CD8-positive, alpha-beta memory T cell (primary cell): ENCODE results near the gene YLPM1. TPM values are rescaled to one million over a fixed set of nuclear protein-coding genes. Genes with fewer than 3 reads are reported as not detected.

ENCODE experiments used
- CTCF ChIA-PET: fragments of 350-600 bp; sonication (Branson Sonifier 250); formaldehyde crosslinking; loops from one replicate; lab custom pipeline; 2021; ENCODE audit warnings: antibody characterized with exemption; lab: Charles Lee
- POLR2A ChIA-PET: fragments of 350-600 bp; sonication (Branson Sonifier 250); formaldehyde crosslinking; loops from one replicate; lab custom pipeline; 2021; ENCODE audit warnings: antibody characterized with exemption; lab: Charles Lee
- DNase-seq, 5 donors: peaks; one replicate each; pipeline versions ENCODE4 v3.0.0 to v3.0.0-alpha.2; 2020 to 2022; ENCODE audit warnings: mixed read lengths in 1 of 5
- H3K27ac ChIP-seq: one replicate; pipeline ENCODE4 v1.7.0; 2013; ENCODE audit warnings: low read depth, mild to moderate bottlenecking, low read length, moderate library complexity
- H3K27me3 ChIP-seq: 2 replicates; pipeline ENCODE4 v1.7.0; 2013; ENCODE audit warnings: low read length, mild to moderate bottlenecking; ENCODE audit not compliant: insufficient read depth, poor library complexity, severe bottlenecking
- H3K36me3 ChIP-seq: 2 replicates; pipeline ENCODE4 v1.7.0; 2013; ENCODE audit warnings: mild to moderate bottlenecking, low read length, moderate library complexity; ENCODE audit not compliant: insufficient read depth
- H3K4me1 ChIP-seq: 2 replicates; pipeline ENCODE4 v1.7.0; 2013; ENCODE audit warnings: mild to moderate bottlenecking, low read length, moderate library complexity; ENCODE audit not compliant: insufficient read depth
- H3K4me3 ChIP-seq: 2 replicates; pipeline ENCODE4 v1.7.0; 2013; ENCODE audit warnings: mild to moderate bottlenecking, low read length
- H3K9me3 ChIP-seq: 2 replicates; pipeline ENCODE4 v1.7.0; 2013; ENCODE audit warnings: mild to moderate bottlenecking, low read length
- H3K27ac Mint-ChIP-seq, 8 donors: one replicate each; pipeline ENCODE4 v1.8.0; 2020 to 2021; ENCODE audit warnings: mixed read lengths in 8 of 8, mild to moderate bottlenecking in 6 of 8, inconsistent platforms in 3 of 8, moderate library complexity in 3 of 8
- H3K27me3 Mint-ChIP-seq, 2 donors: one replicate each; pipeline ENCODE4 v1.8.0; 2020 to 2021; ENCODE audit warnings: mixed read lengths in 2 of 2, mild to moderate bottlenecking in 1 of 2, moderate library complexity in 1 of 2
- H3K36me3 Mint-ChIP-seq, 3 donors: one replicate each; pipeline ENCODE4 v1.8.0; 2020 to 2021; ENCODE audit warnings: mixed read lengths in 3 of 3, inconsistent platforms in 1 of 3, mild to moderate bottlenecking in 1 of 3
- H3K4me1 Mint-ChIP-seq, 3 donors: one replicate each; pipeline ENCODE4 v1.8.0; 2020 to 2021; ENCODE audit warnings: mixed read lengths in 3 of 3, inconsistent platforms in 1 of 3, mild to moderate bottlenecking in 1 of 3
- H3K4me3 Mint-ChIP-seq, 7 donors: one replicate each; pipeline ENCODE4 v1.8.0; 2020 to 2021; ENCODE audit warnings: mixed read lengths in 7 of 7, mild to moderate bottlenecking in 6 of 7, moderate library complexity in 4 of 7, inconsistent platforms in 2 of 7
- H3K9me3 Mint-ChIP-seq, 5 donors: one replicate each; pipeline ENCODE4 v1.8.0; 2020 to 2022; ENCODE audit warnings: mixed read lengths in 5 of 5, mild to moderate bottlenecking in 3 of 5, moderate library complexity in 2 of 5, inconsistent platforms in 1 of 5
- polyA plus RNA-seq: library from polyadenylated mRNA; unstranded; fragments of 300-500 nt; fragmentation: Illumina TruSeq; gene quantifications from one replicate; pipeline ENCODE4 v1.2.3, GENCODE V29; 2021
- total RNA-seq, 2 experiments: library from RNA; stranded (reverse); gene quantifications; one replicate each; pipeline ENCODE4 v1.2.3, GENCODE V29; 2021

YLPM1 gene
- total and polyA plus RNA-seq, 3 experiments from 2014 or later = 16.9 to 53.8 (median 52.2) TPM

DNA sequence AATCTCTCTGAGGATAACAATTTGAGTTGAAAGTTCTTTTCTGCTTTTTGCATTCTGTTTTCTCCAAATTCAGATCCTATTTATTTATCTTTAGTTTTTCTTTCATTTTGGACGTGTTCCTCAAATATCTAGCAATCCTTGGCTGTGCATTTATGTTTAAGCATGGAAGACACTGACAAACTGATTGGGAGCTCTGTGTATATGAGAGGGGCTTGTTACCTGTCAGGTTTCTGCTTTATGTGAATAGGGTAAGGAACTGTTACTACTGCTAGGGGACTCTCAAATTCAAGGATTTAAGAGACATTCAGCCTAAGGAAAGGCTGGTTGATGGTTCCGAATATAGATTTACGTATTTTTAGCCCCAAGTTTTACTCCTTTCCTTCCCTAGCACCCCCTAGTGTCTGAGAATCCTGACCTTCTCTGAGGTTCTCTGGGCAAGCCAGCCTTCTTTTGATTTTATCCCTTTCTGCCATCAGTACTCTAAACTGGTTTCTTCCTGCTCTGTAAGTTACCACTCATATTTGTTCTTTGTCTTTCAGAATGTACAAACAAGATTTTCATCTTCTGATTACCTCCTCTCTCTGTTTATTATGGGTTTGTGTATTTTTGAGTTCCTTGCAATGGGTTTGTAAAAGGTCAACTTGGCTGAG, 30.5 kb downstream of the YLPM1 start:
- Mint-ChIP-seq H3K36me3 (peaks cover 0 to 51% (median 17%) of the 10 kb centered on the region in 3 donors), H3K9me3 (peaks cover 0 to 4% (median 0%) of the 10 kb centered on the region in 5 donors), H3K4me3 (peak overlapping the region; percentile 1 to 83 (median 70)), H3K4me1 (peaks cover 42 to 69% (median 55%) of the 10 kb centered on the region in 3 donors), H3K27me3 (no peaks in the 10 kb centered on the region), H3K27ac (peak overlapping the region in 7 of 8 donors; percentile 2 to 85 (median 64))
- ChIA-PET POLR2A (no interaction called here), CTCF (interaction anchor here (0.9 kb wide), 1 partner anchor 185 kb away, joined by 3 read pairs; no protein-coding TSS in a partner anchor)
- Histone ChIP-seq H3K9me3 (no peaks in the 10 kb centered on the region), H3K4me1 (peaks cover 31% of the 10 kb centered on the region), H3K27me3 (no peaks in the 10 kb centered on the region), H3K36me3 (peaks cover 9% of the 10 kb centered on the region), H3K4me3 (peak overlapping the region; percentile 39), H3K27ac (no peak overlapping the region)
- peak in 1 of 5 donors; percentile 52 for DNase-seq

GRCh38 chr14:74794947-74795346, 31.8 kb downstream of the YLPM1 start:
- peaks cover 4 to 56% (median 22%) of the 10 kb centered on the region in 3 donors for H3K36me3 Mint-ChIP-seq
- CTCF ChIA-PET = interaction anchor here (0.9 kb wide), 1 partner anchor 186 kb away, joined by 3 read pairs; no protein-coding TSS in a partner anchor

DNA sequence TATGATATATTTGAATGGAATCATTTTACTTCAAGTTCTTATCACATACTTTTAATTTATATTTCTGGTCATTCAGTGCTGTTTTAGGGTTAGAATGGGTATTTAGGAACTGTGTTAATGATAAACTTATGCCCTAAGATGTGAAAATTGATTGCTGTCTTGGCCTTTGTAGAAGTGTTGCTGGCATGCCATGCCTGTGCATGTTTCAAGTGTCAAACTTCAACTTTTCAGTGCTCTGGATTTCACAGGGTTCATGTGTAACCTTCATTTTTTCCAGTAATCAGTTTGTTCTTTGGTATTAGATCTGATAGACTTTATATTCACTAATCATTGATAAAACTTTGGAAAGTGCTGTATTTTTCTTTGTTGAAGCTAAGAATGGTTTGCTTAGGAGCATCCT, 36.6 kb downstream of the YLPM1 start:
- Histone ChIP-seq H3K9me3 (no peaks in the 10 kb centered on the region), H3K4me1 (no peaks in the 10 kb centered on the region), H3K4me3 (no peak overlapping the region), H3K36me3 (peaks cover 26% of the 10 kb centered on the region), H3K27me3 (no peaks in the 10 kb centered on the region), H3K27ac (no peak overlapping the region)
- CTCF ChIA-PET = interaction anchor here (1.2 kb wide), 1 partner anchor 50 kb away, joined by 3 read pairs; no protein-coding TSS in a partner anchor
- Mint-ChIP-seq H3K27ac (peak overlapping the region in 1 of 8 donors; percentile 14), H3K4me1 (peaks cover 26 to 48% (median 38%) of the 10 kb centered on the region in 3 donors), H3K4me3 (no peak overlapping the region), H3K9me3 (no peaks in the 10 kb centered on the region), H3K36me3 (peaks cover 9 to 75% (median 25%) of the 10 kb centered on the region in 3 donors), H3K27me3 (no peaks in the 10 kb centered on the region)
- POLR2A ChIA-PET = no interaction called here
- no peak for DNase-seq

More at GRCh38 chr14:74794947-74795346, 31.8 kb downstream of the YLPM1 start:
- POLR2A ChIA-PET = no interaction called here
- H3K4me1 Mint-ChIP-seq = peaks cover 52 to 75% (median 66%) of the 10 kb centered on the region in 3 donors
- peak overlapping the region in 2 of 8 donors; percentile 21 to 51 for H3K27ac Mint-ChIP-seq
- peaks cover 31% of the 10 kb centered on the region for H3K4me1 ChIP-seq
- no peak overlapping the region for H3K4me3 ChIP-seq
- H3K9me3 Mint-ChIP-seq = peaks cover 0 to 4% (median 0%) of the 10 kb centered on the region in 5 donors
- DNase-seq = no peak
- no peak overlapping the region for H3K4me3 Mint-ChIP-seq
- H3K9me3 ChIP-seq = no peaks in the 10 kb centered on the region
- H3K36me3 ChIP-seq = peaks cover 9% of the 10 kb centered on the region
- no peak overlapping the region for H3K27ac ChIP-seq
- no peaks in the 10 kb centered on the region for H3K27me3 Mint-ChIP-seq
- H3K27me3 ChIP-seq = no peaks in the 10 kb centered on the region

GRCh38 chr14:74800780-74801179, 37.7 kb downstream of the YLPM1 start:
- Histone ChIP-seq H3K27me3 (no peaks in the 10 kb centered on the region), H3K9me3 (no peaks in the 10 kb centered on the region), H3K4me3 (no peak overlapping the region), H3K4me1 (no peaks in the 10 kb centered on the region), H3K36me3 (peaks cover 26% of the 10 kb centered on the region), H3K27ac (no peak overlapping the region)
- Mint-ChIP-seq H3K36me3 (peaks cover 9 to 69% (median 20%) of the 10 kb centered on the region in 3 donors), H3K4me3 (no peak overlapping the region), H3K27ac (peak overlapping the region in 2 of 8 donors; percentile 3 to 7), H3K4me1 (peaks cover 20 to 37% (median 29%) of the 10 kb centered on the region in 3 donors), H3K27me3 (no peaks in the 10 kb centered on the region), H3K9me3 (no peaks in the 10 kb centered on the region)
- POLR2A ChIA-PET = no interaction called here
- CTCF ChIA-PET = interaction anchor here (1.0 to 1.2 kb wide), 2 partner anchors 38 to 49 kb away, joined by 3 to 4 read pairs; partner anchors contain the start of gene YLPM1
- DNase-seq = no peak

DNA sequence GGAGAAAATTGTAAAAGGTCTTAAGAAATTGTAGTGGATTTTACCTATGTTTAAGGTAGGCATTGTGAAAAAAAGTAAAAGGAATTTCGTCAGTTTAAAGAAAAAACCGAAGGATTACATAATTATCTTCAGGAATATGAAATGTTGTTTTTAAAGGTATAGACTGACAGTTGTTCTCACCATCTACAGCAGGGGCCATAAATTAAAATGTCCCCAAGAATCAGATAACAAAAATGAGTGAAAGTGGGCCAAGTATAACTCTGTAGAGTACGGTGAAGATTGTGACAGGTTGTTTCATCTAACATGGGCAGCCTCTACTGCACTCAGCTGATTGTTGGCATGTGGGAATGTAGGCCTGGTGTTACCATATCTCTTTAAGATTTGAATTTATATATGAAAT, 38.3 kb downstream of the YLPM1 start:
- Mint-ChIP-seq H3K4me1 (peaks cover 20 to 31% (median 25%) of the 10 kb centered on the region in 3 donors), H3K36me3 (peaks cover 9 to 65% (median 20%) of the 10 kb centered on the region in 3 donors), H3K27me3 (no peaks in the 10 kb centered on the region), H3K9me3 (no peaks in the 10 kb centered on the region), H3K27ac (peak overlapping the region in 1 of 8 donors; percentile 7), H3K4me3 (no peak overlapping the region)
- Histone ChIP-seq H3K36me3 (peaks cover 26% of the 10 kb centered on the region), H3K4me3 (no peak overlapping the region), H3K4me1 (no peaks in the 10 kb centered on the region), H3K27ac (no peak overlapping the region), H3K27me3 (no peaks in the 10 kb centered on the region), H3K9me3 (no peaks in the 10 kb centered on the region)
- POLR2A ChIA-PET = no interaction called here
- DNase-seq = no peak
- CTCF ChIA-PET = interaction anchor here (1.0 to 1.3 kb wide), 2 partner anchors 38 to 192 kb away, joined by 4 to 7 read pairs; partner anchors contain the start of gene YLPM1

DNA sequence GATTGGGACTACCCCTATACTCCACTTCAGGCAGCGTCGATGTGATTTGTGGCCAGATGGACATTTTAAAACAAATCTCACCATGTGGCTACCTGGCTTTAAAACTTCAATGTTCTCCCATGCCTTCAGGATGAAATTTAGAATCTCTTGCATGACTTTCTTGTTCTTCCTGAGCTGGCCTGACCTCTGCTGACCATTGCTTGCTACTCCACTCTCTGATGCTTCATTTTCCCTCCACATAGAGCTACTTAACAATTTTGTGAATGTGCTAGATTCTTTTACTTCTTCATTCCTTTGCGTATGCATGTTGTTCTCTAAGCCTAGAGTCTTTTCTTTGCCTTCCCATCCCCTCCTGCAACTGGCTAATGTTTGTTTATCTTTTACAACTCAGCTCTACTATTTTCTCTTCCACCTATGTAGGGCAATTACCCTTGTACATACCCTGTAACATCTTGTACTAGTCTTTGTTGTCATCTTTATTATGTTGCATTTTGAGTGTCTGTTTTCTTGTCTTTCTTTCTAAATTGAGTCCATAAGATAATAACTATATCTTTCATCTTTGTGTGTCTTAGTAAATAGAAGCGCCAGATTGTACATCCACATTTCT, 41.2 kb downstream of the YLPM1 start:
- H3K27ac ChIP-seq = no peak overlapping the region
- no peaks in the 10 kb centered on the region for H3K9me3 ChIP-seq
- H3K27ac Mint-ChIP-seq = peak overlapping the region in 3 of 8 donors; percentile 9 to 52 (median 10)
- no peaks in the 10 kb centered on the region for H3K27me3 Mint-ChIP-seq
- POLR2A ChIA-PET = interaction anchor here (1.1 kb wide), 1 partner anchor 195 kb away, joined by 5 read pairs; no protein-coding TSS in a partner anchor
- H3K4me1 ChIP-seq = no peaks in the 10 kb centered on the region
- peaks cover 10 to 18% (median 13%) of the 10 kb centered on the region in 3 donors for H3K4me1 Mint-ChIP-seq
- no peaks in the 10 kb centered on the region for H3K9me3 Mint-ChIP-seq
- CTCF ChIA-PET = interaction anchor here (1.0 to 2.0 kb wide), 3 partner anchors 15 to 195 kb away, joined by 3 to 12 read pairs (median 3); partner anchors contain the start of gene LTBP2
- H3K4me3 ChIP-seq = no peak overlapping the region
- no peak overlapping the region for H3K4me3 Mint-ChIP-seq
- peak in 3 of 5 donors; percentile 10 to 48 (median 17) for DNase-seq
- H3K36me3 ChIP-seq = peaks cover 19% of the 10 kb centered on the region
- H3K27me3 ChIP-seq = no peaks in the 10 kb centered on the region
- peaks cover 5 to 62% (median 16%) of the 10 kb centered on the region in 3 donors for H3K36me3 Mint-ChIP-seq

DNA sequence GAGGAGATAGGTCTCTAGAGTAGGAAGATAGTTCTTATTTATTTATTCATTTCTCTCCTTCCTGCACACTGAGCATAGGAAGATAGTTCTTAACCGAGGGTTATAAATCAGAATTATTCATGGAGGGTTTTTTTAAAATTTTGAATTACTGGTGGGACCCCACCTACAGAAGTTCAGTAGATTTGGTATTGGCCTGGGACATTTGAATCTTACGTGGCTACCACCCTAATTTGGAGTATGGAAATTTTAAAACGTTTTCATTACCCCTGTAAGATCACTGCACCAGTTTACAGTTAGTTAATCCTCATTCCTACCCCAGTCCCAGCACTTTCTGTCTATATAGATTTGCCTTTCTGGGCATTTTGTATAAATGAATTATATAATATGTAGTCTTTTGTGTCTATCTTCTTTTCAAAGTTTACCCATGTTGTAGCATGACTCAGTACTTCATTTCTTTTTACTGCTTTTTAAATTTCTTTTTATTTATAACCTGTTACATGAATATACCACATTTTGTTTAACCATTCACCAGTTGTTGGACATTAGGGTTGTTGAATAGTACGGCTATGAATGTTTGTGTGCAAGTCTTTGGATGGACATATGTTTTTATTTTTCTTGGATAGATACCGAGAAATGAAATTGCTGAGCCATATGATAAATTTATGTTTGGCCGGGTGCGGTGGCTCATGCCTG, 44.9 kb downstream of the YLPM1 start:
- no peaks in the 10 kb centered on the region for H3K27me3 Mint-ChIP-seq
- H3K4me3 Mint-ChIP-seq = no peak overlapping the region
- H3K27me3 ChIP-seq = no peaks in the 10 kb centered on the region
- no peak overlapping the region for H3K27ac ChIP-seq
- ChIA-PET POLR2A (no interaction called here), CTCF (no interaction called here)
- H3K9me3 Mint-ChIP-seq = no peaks in the 10 kb centered on the region
- H3K4me1 Mint-ChIP-seq = peaks cover 0 to 4% (median 3%) of the 10 kb centered on the region in 3 donors
- no peak overlapping the region for H3K4me3 ChIP-seq
- no peaks in the 10 kb centered on the region for H3K9me3 ChIP-seq
- peaks cover 16 to 73% (median 39%) of the 10 kb centered on the region in 3 donors for H3K36me3 Mint-ChIP-seq
- no peaks in the 10 kb centered on the region for H3K4me1 ChIP-seq
- DNase-seq = no peak
- H3K27ac Mint-ChIP-seq = peak overlapping the region in 1 of 8 donors; percentile 55
- H3K36me3 ChIP-seq = peaks cover 33% of the 10 kb centered on the region
